Activated CD8-positive, alpha-beta memory T cell treated with anti-CD3 and anti-CD28 coated beads for 24 hours (primary cell): ENCODE results near the gene CDHR2.
"Not testable (repeated sequence)": the region's sequence is repeated elsewhere in the genome, so short reads cannot be mapped to it uniquely, and the experiment has no call there.

Source experiments
- DNase-seq: peaks from one replicate; pipeline ENCODE4 v3.0.0-alpha.2; 2020

CDHR2 gene

GRCh38 chr5:176575066-176575465 is 25.9 kb downstream of the CDHR2 start:
- no peak for DNase-seq

GRCh38 chr5:176575488-176576422 is 26.6 kb downstream of the CDHR2 start:
- no peak for DNase-seq

GRCh38 chr5:176577312-176578176 is 28.4 kb downstream of the CDHR2 start:
- no peak for DNase-seq

- no peak for DNase-seq
Measured at GRCh38 chr5:176578391-176578808, 29.3 kb downstream of the CDHR2 start.

GRCh38 chr5:176579323-176579722 is 30.2 kb downstream of the CDHR2 start:
- DNase-seq = no peak

GRCh38 chr5:176581361-176581760 is 32.2 kb downstream of the CDHR2 start:
- no peak for DNase-seq

- no peak for DNase-seq
Measured at GRCh38 chr5:176583076-176583475, 33.9 kb downstream of the CDHR2 start.

GRCh38 chr5:176587398-176587797 is 38.3 kb downstream of the CDHR2 start:
- no peak for DNase-seq

GRCh38 chr5:176588297-176588696 is 39.2 kb downstream of the CDHR2 start:
- no peak for DNase-seq

GRCh38 chr5:176589039-176589769 is 40.1 kb downstream of the CDHR2 start:
- no peak for DNase-seq

GRCh38 chr5:176590035-176590717 is 41.0 kb downstream of the CDHR2 start:
- DNase-seq = no peak

GRCh38 chr5:176591667-176592066 is 42.5 kb downstream of the CDHR2 start:
- DNase-seq = not testable (repeated sequence)

GRCh38 chr5:176592573-176592972 is 43.4 kb downstream of the CDHR2 start:
- DNase-seq = no peak

- no peak for DNase-seq
Measured at GRCh38 chr5:176593273-176593869, 44.2 kb downstream of the CDHR2 start.

GRCh38 chr5:176594554-176594953 is 45.4 kb downstream of the CDHR2 start:
- DNase-seq = no peak

GRCh38 chr5:176595386-176595943 is 46.3 kb downstream of the CDHR2 start:
- no peak for DNase-seq

GRCh38 chr5:176596069-176596644 is 47.0 kb downstream of the CDHR2 start:
- no peak for DNase-seq

- DNase-seq = peak; percentile 84
Measured at GRCh38 chr5:176596689-176597416, 47.7 kb downstream of the CDHR2 start.

- no peak for DNase-seq
Measured at GRCh38 chr5:176597417-176598389, 48.6 kb downstream of the CDHR2 start.
